ENCODE results near the gene SF3B4. TPM values are rescaled to one million over a fixed set of nuclear protein-coding genes. Genes with fewer than 3 reads are reported as not detected.
A peak's percentile ranks its signal among the peaks of the same experiment; 100 is the strongest.

Gene SF3B4
- total and polyA plus RNA-seq, 2 of the 13 experiments (the other 11 are each of a cell fraction or from before 2014, with no cell fraction given): 13.8 to 14.8 TPM

GRCh38 chr1:149927563-149928400 is at the start of gene SF3B4 (continued):
- TF ChIP-seq GMEB1 (CRISPR knock-in tag; IDR thresholded peaks at IDR 0.05; ENCODE audit: borderline replicate concordance) (peak; percentile 92), CAMTA2 (CRISPR knock-in tag; IDR thresholded peaks at IDR 0.05; ENCODE audit: borderline replicate concordance) (no peak), ZBTB44 (CRISPR knock-in tag; IDR thresholded peaks at IDR 0.05) (peak; percentile 36; the same call in 1 of the 2 replicates), JUND (CRISPR knock-in tag; IDR thresholded peaks at IDR 0.05) (no peak), ZBTB3 (CRISPR knock-in tag; IDR thresholded peaks at IDR 0.05; ENCODE audit: borderline replicate concordance, low read depth) (no peak), ZNF777 (CRISPR knock-in tag; IDR thresholded peaks at IDR 0.05) (peak; percentile 36; the same call in 1 of the 2 replicates), IKZF4 (CRISPR knock-in tag; IDR thresholded peaks at IDR 0.05; ENCODE audit: borderline replicate concordance, low read depth, not compliant biosample characterization) (peak; percentile 78), ZFP36L2 (CRISPR knock-in tag; IDR thresholded peaks at IDR 0.05) (no peak), TAF15 (IDR thresholded peaks at IDR 0.05; ENCODE audit: low read depth, low read length, poor library complexity, severe bottlenecking) (peak; percentile 42), ZSCAN31 (CRISPR knock-in tag; IDR thresholded peaks at IDR 0.05; ENCODE audit: low read depth) (no peak), ZNF414 (CRISPR knock-in tag; IDR thresholded peaks at IDR 0.05) (peak; percentile 61), KAT7 (CRISPR knock-in tag; IDR thresholded peaks at IDR 0.05; ENCODE audit: borderline replicate concordance) (peak; percentile 85), KLF12 (CRISPR knock-in tag; IDR thresholded peaks at IDR 0.05; ENCODE audit: borderline replicate concordance) (0 out of 2 replicates have a peak, but pooled peaks have one; percentile 48), ZNF335 (CRISPR knock-in tag; IDR thresholded peaks at IDR 0.05) (peak; percentile 73), RFX3 (CRISPR knock-in tag; IDR thresholded peaks at IDR 0.05) (no peak), ZC3H13 (CRISPR knock-in tag; IDR thresholded peaks at IDR 0.05) (peak; percentile 73; the same call in 1 of the 2 replicates), ZNF512 (CRISPR knock-in tag; IDR thresholded peaks at IDR 0.05) (no peak), SATB2 (CRISPR knock-in tag; IDR thresholded peaks at IDR 0.05) (no peak), ZNF749 (CRISPR knock-in tag; IDR thresholded peaks at IDR 0.05; ENCODE audit: borderline replicate concordance) (0 out of 2 replicates have a peak, but pooled peaks have one; percentile 68), TOE1 (CRISPR knock-in tag; IDR thresholded peaks at IDR 0.05) (0 out of 2 replicates have a peak, but pooled peaks have one; percentile 45), POGK (CRISPR knock-in tag; conservative IDR thresholded peaks at IDR 0.05) (no peak)

All from HepG2 (cell line).